Neuron (in vitro differentiated cells): ENCODE data around the gene IMPACT.
A peak's percentile ranks its signal among the peaks of the same experiment; 100 is the strongest.

ENCODE experiments used
- H2AFZ ChIP-seq: one replicate; pipeline ENCODE4 v1.6.1; 2013; ENCODE audit warnings: low read depth, mild to moderate bottlenecking, inconsistent platforms, low read length, moderate library complexity
- H3K27me3 ChIP-seq: one replicate; pipeline ENCODE4 v1.6.1; 2013; ENCODE audit warnings: low read length; ENCODE audit not compliant: insufficient read depth
- H3K36me3 ChIP-seq: one replicate; pipeline ENCODE4 v1.6.1; 2013; ENCODE audit warnings: low read length; ENCODE audit not compliant: insufficient read depth
- H3K4me1 ChIP-seq: one replicate; pipeline ENCODE4 v1.6.1; 2013; ENCODE audit warnings: low read length; ENCODE audit not compliant: insufficient read depth
- H3K4me3 ChIP-seq: 2 replicates; pipeline ENCODE4 v1.5.1; 2013; ENCODE audit warnings: mild to moderate bottlenecking, low read length, moderate library complexity
- H3K9me3 ChIP-seq: one replicate; pipeline ENCODE4 v1.6.1; 2013; ENCODE audit warnings: low read length

Gene IMPACT, protein sequence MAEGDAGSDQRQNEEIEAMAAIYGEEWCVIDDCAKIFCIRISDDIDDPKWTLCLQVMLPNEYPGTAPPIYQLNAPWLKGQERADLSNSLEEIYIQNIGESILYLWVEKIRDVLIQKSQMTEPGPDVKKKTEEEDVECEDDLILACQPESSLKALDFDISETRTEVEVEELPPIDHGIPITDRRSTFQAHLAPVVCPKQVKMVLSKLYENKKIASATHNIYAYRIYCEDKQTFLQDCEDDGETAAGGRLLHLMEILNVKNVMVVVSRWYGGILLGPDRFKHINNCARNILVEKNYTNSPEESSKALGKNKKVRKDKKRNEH

DNA sequence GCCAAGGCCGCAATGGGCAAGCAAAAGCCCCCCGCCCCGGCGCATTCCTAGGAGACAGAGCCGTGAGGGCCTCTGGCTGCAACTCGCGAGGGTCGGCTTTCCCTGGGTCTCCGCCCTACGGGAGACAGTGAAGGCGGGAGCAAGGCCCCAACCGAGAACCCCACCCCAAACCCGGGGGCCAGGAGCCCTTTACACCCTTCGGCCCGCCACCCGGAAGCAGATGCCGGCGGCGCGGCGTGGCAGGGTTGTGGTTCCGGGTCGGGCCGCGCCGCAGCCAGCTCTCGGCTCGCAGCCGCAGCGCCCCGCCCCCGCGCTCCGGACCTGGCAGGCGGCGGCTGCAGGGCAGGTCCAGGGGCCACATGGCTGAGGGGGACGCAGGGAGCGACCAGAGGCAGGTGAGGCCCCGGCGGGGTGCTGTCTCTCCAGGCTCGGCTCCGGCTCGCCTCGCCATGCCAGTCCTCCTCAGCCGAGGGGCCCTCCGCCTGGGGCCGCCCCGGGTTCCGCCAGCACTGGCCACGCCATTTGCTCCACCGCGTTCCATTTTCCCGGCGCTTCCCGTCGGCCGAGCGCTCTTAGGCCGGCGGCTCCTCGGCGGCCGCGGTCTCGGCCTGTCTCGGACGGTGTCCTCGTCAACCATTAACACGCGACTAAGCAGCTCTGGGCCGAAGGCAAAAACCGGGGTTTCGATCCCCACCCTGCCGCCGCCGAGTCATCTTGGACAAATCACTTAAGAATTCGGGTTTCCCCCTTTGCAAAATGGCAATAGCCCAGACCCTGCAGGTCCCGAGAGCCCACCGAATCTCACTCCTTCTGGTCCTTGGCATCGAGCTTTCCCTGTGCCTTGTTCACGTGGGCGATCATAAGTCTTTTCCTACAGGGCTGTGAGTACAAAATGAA, at the start of gene IMPACT:
Gene IMPACT, plus strand, starts transcription at position 273 of the 897 bp plus-strand sequence. Its CDS starts 87 bp downstream, at position 360.
- Histone ChIP-seq H3K36me3 (peaks cover 19% of the 10 kb centered on the region), H3K4me3 (peak within 1 kb of the TSS; percentile 90), H3K4me1 (peaks cover 18% of the 10 kb centered on the region), H3K27me3 (no peaks in the 10 kb centered on the region), H2AFZ (peak within 1 kb of the TSS; percentile 99), H3K9me3 (no peaks in the 10 kb centered on the region)

DNA sequence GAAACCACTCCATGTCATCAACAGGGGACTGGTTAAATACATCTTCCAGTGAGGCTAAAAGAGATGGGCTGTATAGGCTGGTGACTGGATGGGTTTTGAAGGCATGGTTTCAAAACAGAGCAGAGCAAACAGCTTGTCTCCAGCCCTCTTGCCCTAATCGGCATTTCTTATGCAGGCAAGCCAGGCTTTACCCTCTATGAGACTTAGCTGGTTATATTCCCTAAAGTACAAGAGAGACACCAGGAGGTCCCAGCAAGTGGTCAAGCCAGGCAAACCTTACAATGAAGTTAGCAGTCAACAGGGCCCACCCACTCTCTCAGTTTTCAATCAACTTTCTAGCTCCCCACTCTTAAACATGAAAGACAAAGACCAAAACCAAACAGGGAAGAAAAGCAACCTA, 47.9 kb upstream of the IMPACT start:
- Histone ChIP-seq H3K36me3 (peaks cover 20% of the 10 kb centered on the region), H3K4me1 (peaks cover 4% of the 10 kb centered on the region), H3K4me3 (no peak overlapping the region), H2AFZ (no peak overlapping the region), H3K9me3 (no peaks in the 10 kb centered on the region), H3K27me3 (no peaks in the 10 kb centered on the region)

- Histone ChIP-seq H3K9me3 (no peaks in the 10 kb centered on the region), H3K27me3 (no peaks in the 10 kb centered on the region), H3K4me3 (no peak overlapping the region), H3K36me3 (peaks cover 11% of the 10 kb centered on the region), H2AFZ (no peak overlapping the region), H3K4me1 (peaks cover 4% of the 10 kb centered on the region)
Measured at GRCh38 chr18:24380163-24380747, 46.2 kb upstream of the IMPACT start.

GRCh38 chr18:24381126-24381525, 45.3 kb upstream of the IMPACT start:
- Histone ChIP-seq H3K27me3 (no peaks in the 10 kb centered on the region), H3K36me3 (peaks cover 8% of the 10 kb centered on the region), H2AFZ (no peak overlapping the region)

DNA sequence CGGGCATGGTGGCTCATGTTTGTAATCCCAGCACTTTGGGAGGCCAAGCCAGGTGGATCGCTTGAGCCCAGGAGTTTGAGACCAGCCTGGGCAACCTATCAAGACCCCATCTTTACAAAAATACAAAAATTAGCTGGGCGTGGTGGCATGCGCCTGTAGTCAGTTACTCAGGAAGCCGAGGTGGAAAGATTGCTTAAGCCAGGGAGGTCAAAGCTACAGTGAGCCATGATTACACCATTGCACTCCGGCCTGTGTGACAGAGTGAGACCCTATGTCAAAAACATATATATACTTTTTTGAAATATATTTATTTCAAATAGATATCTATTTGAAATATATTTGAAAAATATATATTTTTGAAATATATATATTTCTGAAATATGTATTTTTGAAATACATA, 39.8 kb upstream of the IMPACT start:
- no peaks in the 10 kb centered on the region for H3K9me3 ChIP-seq
- peaks cover 2% of the 10 kb centered on the region for H3K36me3 ChIP-seq
- H2AFZ ChIP-seq, result no peak overlapping the region
- H3K4me3 ChIP-seq, result no peak overlapping the region
- H3K4me1 ChIP-seq, result no peaks in the 10 kb centered on the region
- H3K27me3 ChIP-seq, result no peaks in the 10 kb centered on the region

More at GRCh38 chr18:24381126-24381525, 45.3 kb upstream of the IMPACT start:
- Histone ChIP-seq H3K4me1 (peaks cover 4% of the 10 kb centered on the region), H3K9me3 (no peaks in the 10 kb centered on the region), H3K4me3 (no peak overlapping the region)

GRCh38 chr18:24388957-24389356, 37.5 kb upstream of the IMPACT start:
- Histone ChIP-seq H3K9me3 (no peaks in the 10 kb centered on the region), H3K36me3 (peaks cover 2% of the 10 kb centered on the region), H3K27me3 (no peaks in the 10 kb centered on the region), H2AFZ (no peak overlapping the region), H3K4me3 (no peak overlapping the region), H3K4me1 (no peaks in the 10 kb centered on the region)

GRCh38 chr18:24395049-24395795, 31.2 kb upstream of the IMPACT start:
- Histone ChIP-seq H3K36me3 (no peaks in the 10 kb centered on the region), H3K4me1 (peaks cover 34% of the 10 kb centered on the region), H3K4me3 (no peak overlapping the region)

GRCh38 chr18:24396082-24396633, 30.3 kb upstream of the IMPACT start:
- Histone ChIP-seq H3K4me3 (peak overlapping the region; percentile 72), H3K27me3 (no peaks in the 10 kb centered on the region), H3K36me3 (no peaks in the 10 kb centered on the region), H3K4me1 (peaks cover 41% of the 10 kb centered on the region), H2AFZ (peak overlapping the region; percentile 50), H3K9me3 (no peaks in the 10 kb centered on the region)

More at GRCh38 chr18:24395049-24395795, 31.2 kb upstream of the IMPACT start:
- no peak overlapping the region for H2AFZ ChIP-seq
- H3K9me3 ChIP-seq, result no peaks in the 10 kb centered on the region
- H3K27me3 ChIP-seq, result no peaks in the 10 kb centered on the region

GRCh38 chr18:24397131-24397693, 29.3 kb upstream of the IMPACT start:
- Histone ChIP-seq H3K9me3 (no peaks in the 10 kb centered on the region), H3K4me1 (peaks cover 41% of the 10 kb centered on the region), H2AFZ (no peak overlapping the region), H3K27me3 (no peaks in the 10 kb centered on the region), H3K4me3 (peak overlapping the region; percentile 72), H3K36me3 (no peaks in the 10 kb centered on the region)

DNA sequence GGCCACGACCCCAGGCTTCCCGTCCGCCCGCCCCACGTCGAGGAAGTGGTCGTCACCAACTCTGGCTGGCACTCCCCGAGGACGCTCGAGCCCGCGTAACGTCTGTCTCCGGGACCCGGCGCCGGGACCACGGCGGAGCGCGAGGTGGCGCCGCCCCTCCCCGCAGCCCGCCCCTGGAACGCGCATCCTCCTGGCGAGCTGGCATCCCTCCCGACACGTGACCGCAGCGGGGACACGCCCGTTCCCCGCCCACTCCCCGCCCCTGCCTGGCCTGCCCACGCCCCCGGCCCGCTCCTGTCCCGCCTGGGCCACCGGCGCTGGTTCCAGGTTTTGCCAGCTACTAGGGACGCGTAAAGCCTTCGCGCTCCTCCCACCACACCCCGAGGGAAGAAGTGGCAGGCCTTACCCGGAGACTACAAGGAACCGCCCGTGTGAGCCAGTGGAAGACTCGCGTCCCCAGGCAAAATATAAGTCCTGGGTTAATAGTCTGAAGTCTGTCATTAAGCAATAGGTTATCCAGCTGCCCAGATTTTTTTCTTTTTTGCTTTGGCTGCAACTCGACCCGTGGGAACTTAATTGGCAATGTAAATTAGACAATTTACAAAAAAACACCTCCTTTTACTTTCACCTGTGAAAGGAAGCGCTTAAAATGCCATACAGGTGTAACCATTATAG, 28.6 kb upstream of the IMPACT start, which contains the start of gene OSBPL1A:
Gene OSBPL1A, minus strand, starts transcription at position 131 of the 675 bp plus-strand sequence. CDS start 20,291 bp downstream, outside the sequence.
- H2AFZ ChIP-seq, result no peak within 1 kb of the TSS
- H3K27me3 ChIP-seq, result no peaks in the 10 kb centered on the region
- H3K9me3 ChIP-seq, result no peaks in the 10 kb centered on the region
- H3K36me3 ChIP-seq, result no peaks in the 10 kb centered on the region
- peak within 1 kb of the TSS; percentile 72 for H3K4me3 ChIP-seq
- H3K4me1 ChIP-seq, result peaks cover 41% of the 10 kb centered on the region

DNA sequence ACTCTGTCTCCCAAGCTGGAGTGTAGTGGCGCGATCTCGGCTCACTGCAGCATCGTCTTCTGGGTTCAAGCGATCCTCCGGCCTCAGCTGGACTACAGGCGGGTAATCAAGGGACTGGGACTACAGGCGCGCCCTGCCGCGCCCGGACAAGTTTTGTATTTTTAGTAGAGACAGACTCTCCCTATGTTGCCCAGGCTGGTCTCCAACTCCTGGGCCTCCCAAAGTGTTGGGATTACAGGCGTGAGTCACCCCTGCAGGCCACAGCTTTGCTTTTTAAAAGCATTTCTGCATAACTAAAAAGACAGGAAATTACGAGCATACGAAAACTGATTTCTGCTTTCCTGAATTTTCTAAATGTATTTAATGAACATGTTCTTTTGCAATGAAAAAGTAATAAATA, 27.9 kb upstream of the IMPACT start:
- Histone ChIP-seq H3K4me3 (peak overlapping the region; percentile 72), H3K27me3 (no peaks in the 10 kb centered on the region), H3K36me3 (no peaks in the 10 kb centered on the region), H2AFZ (no peak overlapping the region), H3K4me1 (peaks cover 41% of the 10 kb centered on the region), H3K9me3 (no peaks in the 10 kb centered on the region)
